HG03175 (cell line): Measurements from ENCODE around the gene AGXT.

Experiments used
- ATAC-seq: cut with Tn5 transposase; IDR thresholded peaks from one replicate; pipeline ENCODE4 v1.9.1; 2021; ENCODE audit warnings: mild to moderate bottlenecking, moderate library complexity; ENCODE audit not compliant: unreplicated experiment

The AGXT gene

DNA sequence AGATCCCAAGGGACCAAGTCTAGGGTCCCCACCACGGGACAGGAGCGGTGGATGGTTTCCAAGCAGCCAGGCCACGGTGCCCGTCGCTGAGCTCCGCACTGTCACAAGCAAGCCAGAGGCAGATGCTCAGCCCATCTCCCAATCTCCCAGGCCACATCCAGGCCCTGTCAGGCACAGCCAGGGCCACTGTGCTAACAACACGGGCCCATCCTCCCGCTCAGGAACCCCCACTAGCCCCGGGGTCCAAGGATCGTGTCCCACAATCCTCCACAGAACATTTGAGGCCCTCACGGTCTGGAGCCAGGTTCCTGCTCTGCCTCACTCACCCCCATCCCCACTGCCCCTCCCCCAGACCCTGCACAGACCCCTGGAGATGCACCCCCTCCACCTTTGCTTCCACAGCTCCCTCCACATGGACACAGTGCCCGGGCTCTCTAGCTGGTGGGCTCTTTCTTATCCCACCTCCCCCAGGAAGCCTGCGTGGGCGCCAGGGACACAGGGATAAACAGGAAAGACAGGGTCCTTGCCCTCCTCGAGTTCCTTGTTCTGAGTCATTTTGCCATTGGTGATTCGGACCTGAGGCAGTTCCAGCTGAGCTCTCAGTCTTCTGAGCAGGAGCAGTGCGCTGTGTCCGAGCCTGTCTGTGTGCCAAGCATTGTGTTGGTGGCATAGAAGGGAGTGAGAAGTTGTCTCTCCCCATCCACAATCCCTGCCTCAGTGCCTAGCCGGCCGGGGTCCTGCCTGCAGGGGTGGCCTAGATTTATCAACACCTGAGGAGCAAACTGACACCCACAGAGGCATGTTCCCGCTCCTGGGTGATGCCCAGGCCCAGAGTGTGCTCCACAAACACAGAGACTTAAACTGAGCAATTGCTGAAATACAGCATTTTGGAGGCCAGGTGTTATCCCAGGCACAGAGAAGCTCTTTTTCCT lies 44.5 kb downstream of the AGXT start:
- no peak for ATAC-seq

DNA sequence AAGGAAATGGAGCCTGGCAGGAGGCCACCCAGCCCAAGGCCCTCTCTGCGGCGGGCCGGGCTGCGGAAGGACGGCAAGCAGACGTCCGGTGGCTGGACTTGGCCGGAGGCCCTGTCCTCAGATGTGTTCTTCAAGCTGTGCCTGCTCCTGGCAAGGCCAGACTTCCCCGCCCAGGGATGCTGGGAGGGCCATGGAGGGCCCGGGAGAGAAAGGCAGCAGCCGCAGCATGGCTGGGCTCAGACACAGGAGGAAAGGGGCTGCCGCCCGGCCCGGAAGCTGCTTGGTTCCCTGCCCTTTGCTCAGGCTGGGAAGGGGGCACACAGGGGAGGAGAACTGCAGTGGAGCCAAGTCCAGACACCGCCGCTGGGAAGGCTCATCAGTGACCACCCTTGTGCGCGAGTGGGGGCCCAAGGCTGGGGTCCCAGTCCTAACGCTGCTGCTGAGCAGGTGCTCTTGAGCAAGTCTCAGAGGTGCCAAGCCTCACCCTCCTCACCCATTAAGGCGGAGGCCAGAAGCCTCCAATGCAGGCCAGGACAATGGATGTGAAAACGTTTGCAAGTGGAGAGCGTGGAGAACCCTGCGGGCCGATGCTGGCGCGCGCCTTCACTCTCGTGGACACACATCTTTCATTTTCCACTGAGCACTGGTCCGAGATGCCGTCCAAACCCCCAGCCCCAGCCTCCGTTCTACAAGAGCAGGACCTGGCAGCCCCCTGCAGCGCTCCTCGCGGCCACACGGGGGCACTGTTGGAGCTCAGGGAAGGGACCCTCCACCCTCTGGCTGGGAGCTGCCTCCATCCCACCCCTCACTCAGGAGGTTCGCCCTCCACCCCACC lies 45.4 kb downstream of the AGXT start:
- no peak for ATAC-seq

DNA sequence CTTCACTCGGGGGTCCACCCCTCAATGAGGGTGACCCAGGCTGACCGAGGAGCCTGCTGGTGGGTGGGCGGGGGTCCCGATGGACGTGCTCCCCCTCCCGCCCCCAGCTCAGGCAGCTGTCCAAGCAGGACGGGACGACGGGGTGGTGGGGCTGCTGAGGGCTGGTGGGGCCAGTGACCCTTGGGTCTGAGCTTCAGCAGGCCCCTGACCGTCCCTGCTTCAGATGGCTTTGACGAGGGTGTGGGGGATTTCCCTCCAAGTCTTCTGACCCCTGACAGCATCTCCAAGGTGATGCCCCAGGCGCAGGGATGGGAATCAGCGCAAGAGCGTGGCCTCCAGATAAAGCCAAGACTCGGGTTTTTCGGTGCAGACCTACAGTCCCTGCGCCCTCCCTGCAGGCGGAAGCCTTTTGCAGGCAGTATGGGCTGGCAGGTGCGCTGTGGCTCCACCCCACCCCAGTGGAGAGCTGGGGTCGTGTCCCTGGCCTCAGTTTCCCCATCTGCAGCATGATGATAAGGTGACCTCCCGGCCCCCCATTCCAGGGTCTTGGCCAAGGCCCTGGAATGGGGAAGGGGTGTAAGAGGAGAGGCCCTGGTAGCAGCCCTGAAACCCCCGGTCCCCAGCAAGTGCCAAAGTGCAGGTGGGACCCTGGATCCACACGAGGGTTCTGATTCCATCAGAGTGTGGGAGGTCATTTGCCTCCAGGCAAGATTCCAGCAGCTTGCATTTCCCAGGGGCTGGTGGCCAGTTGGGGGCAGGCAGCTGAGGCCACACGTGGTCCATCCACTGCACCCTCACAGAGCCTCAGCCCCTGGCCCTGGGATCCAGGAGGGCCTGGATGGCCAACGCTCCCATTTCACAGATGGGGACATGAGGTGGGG lies 46.3 kb downstream of the AGXT start:
- ATAC-seq, result no peak

DNA sequence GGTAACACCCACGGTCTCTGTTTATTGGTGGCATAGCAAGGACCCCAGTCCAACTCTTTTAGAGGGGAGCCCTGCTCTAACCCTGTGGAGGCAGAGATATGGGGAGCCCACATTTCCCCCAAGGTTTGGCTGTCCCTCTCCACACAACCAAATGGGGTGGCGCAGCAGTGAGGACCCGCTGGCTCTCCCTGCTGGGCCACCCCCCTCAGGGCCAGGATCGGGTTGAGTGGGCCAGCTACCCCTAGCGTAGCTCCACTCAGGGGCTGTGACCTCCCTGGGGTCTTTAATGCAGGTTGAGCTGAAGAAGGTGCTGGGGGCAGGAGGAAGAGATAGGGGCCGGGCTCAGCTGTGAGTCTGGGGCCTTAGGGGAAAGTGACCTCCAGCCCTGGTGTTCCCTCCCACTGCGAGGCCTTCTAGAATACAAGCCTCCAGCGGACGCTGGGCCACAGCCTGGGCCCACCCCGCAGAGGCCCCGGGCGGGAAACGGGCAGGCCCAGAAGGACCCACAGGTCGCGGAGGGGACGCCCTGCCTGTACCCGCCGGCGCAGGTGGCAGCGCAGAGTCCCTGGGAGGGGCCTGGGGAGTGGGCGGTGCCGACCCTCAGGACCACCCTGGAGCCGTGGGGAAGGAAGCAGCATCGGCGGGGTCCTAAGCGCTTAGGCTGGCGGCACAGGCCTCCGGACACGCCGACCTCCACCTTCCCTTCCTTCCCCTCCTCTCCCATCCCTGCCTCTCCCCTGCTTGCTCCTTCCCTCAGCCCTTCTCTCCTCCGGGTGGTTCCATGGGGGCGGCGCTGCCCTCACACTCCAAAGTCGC lies 47.1 kb downstream of the AGXT start:
- ATAC-seq, result no peak

DNA sequence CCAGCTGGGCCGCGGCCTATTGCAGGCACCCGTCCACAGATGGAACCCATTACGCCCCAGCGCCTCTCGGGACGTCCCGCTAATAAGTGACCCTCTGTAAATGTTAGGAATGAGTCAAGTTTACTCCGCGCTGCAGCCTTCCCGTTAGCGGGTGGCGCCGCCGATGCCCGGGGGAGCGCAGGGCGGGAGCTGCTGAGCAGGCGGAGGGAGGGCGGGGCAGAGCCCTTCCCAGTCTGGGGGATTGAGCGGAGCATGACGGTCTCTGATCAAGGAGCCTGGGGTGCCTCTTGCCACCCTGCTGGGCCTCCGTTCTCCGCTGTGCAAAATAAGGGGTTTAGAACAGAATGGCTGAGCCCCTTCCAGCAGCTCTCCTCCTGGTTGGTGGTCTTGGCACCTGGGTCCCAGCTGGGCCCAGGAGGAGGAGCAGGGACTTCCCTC lies 48.0 kb downstream of the AGXT start:
- no peak for ATAC-seq

DNA sequence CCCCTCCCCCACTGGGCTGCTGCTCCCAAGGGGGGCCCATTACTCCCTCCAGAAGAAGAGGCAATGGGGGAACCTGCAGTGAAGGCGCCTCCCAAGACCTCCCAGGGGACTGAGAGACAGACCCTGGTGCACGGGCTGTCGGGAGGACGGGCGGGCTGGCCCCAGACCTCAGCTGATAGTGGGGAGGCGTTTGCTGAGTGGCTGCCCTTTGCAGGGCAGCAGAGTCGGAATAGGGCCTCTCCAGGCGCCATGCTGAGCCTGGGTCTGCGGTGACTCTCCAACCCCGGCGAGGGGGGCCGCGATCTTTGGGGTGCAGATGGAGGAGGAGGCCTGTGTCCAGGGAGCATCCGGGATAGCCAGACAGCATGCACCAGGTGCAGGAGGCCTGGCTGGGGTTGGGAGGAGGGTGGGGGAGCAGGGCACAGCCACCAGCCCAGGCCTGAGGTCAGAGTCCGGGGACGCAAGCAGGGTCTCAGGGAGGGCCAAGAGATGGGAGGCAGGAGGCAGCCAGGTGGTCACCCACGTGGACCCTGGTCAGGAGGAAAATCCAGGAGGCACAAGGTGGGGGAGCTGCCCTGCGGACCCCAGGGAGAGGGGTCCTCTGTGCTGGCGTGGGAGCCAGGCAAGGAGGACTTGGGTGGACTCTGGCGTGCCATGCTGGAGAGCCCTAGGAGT lies 48.5 kb downstream of the AGXT start:
- ATAC-seq, result no peak

DNA sequence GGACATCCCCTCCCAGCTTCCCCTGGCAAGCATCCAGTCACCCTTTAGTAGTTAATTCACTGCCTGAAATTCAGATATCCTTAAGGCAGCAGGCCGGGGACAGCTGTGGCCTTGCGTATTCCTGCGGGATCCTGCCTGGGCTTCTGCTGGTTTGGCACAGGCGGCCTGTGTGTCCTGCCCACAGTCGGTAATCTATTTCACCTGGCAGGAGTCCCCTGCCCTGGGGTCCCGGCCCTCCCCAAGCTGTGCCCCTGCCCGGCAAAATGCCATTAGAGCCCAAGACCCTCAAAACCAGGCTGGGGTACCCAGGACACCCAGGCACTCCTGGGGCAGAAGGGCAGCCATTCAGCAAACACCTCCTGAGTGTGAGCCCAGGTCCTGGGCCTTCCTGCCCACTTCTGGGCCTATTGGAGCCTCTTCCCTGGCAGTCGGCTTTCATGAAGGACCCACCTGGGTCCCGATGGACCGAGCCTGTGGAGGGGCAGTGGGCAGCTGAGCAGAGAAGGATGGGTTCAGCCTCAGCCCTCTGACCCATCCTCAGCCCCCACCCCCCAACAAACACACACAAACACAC lies 49.1 kb downstream of the AGXT start:
- no peak for ATAC-seq

DNA sequence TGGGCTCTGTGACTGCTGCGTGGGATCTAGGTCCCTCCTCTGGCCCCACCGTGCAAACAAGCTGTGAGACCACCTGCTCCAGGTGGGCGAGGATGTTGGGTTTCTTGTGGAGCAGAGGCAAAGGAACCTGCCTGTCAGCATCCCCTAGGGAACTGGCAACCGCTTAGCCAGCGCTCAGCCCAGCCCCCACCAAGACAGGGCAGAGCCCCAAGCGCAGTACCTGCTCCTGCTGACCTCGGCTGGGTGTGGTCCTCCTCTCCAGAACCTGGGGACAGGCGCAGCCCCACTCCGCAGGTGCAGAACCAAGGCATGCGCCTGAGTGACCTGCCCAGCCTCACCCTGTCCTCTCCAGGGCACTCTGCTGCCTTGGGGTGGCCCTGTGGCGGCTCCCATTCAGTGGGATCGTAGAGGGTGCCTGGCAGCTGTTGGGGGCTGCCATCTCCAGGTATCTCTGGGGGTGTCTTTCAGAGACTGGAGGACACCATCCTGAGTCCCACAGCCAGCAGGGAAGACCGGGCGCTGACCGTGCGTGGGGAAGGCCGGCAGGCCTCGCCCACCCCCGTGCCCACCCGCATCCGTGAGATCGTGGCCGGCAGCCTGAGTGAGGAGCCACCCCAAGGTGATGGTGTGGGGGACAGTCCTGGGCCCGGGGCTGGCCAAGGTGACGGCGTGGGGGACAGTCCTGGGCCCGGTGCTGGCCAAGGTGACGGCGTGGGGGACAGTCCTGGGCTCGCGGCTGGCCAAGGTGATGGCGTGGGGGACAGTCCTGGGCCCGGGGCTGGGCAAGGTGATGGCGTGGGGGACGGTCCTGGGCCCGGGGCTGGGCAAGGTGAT lies 49.9 kb downstream of the AGXT start:
- ATAC-seq, result no peak

DNA sequence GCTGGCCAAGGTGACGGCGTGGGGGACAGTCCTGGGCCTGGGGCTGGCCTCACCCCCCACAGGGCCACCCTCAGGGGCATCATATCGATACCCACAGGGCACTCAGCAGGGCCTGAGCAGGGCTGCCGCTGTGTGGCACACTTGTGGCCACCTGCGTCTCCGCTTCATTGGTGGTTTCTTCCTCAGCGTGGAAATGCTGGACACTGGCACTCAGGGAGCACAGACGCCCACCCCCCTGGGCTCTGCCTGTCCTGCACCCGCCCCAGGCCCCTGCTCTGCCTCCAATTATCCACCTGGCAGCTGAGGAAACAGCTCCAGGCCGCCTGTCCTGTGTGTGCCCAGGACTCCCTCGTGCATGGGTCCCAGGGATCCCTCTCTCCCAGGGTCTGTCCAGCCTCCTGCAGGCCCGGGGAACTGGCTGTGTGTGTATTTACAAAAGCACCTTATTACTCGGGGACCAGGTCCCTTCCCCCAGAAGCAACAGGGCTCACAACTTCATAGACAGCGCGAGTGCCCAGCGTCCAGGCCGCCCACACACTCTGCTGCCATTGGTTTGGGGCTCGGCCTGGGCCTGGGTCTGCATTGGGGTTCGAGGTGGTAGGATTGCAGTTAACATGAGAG lies 50.6 kb downstream of the AGXT start:
- ATAC-seq, result no peak

DNA sequence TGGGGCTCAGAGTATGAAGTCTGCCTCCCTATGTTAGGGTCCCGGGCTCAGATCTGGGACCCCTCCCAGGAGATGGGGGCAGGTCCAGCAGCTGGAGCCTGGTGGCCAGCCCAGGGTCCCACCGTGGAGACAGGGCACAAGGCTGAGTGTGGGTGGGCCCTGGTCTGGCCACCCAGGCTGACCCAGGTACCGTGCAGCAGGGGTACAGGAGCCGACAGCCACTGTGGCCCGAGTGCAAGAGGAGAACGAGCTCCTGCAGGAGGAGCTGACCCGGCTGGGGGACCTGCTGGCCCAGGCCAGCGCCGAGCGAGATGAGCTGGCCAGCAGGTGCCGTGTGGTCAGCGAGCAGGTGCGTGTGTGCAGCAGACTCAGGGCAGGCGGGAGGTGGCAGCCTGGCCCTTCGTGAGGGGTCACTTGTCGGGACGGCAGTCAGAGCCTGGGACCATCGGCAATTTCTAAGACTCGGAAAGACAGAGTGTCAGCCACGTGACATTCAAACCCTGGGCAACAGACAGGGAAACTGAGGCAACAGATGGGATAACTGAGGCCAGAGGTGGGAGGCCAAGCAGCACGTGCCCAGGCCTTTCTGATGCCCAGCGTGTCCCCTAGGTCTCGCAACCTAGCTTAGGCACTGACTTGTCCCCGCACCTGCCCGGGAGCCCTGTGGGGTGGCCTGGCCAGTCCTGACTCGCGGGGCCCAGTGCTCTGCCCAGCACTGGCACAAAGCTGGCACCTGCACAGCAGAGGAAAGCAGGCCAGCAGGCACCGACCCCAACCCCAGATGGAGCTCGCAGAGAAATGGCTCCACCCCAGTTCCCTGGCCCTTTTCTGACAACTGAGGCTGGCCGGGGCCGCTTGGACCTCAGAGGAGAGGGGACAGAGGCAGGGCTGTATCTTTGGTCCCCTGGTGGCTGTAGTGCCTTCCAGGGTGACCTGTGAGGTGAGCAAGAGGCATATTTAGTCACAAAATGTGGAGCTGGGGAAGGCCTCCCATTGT lies 51.5 kb downstream of the AGXT start:
- no peak for ATAC-seq

DNA sequence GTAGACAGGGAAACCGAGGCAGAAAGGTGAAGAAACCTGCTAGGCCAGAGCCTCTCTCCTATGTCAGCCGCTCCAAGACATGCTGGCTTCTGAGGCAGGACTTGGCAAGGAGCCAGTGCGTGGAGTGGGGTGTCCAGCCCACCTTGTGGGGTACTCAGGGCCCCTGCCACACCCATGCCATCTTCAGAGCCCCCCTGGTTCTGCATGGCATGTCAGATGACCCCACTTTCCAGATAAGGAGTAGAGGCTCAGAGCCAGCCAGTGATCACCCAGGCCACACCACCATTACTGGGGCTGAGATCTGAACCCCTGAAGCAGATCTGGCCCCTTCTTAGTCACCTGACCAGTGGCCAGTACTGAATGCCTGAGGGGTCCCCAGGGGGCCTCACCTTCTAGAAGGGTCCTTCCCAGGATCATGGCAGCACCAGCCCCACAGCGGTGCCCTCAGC lies 52.2 kb downstream of the AGXT start:
- no peak for ATAC-seq

DNA sequence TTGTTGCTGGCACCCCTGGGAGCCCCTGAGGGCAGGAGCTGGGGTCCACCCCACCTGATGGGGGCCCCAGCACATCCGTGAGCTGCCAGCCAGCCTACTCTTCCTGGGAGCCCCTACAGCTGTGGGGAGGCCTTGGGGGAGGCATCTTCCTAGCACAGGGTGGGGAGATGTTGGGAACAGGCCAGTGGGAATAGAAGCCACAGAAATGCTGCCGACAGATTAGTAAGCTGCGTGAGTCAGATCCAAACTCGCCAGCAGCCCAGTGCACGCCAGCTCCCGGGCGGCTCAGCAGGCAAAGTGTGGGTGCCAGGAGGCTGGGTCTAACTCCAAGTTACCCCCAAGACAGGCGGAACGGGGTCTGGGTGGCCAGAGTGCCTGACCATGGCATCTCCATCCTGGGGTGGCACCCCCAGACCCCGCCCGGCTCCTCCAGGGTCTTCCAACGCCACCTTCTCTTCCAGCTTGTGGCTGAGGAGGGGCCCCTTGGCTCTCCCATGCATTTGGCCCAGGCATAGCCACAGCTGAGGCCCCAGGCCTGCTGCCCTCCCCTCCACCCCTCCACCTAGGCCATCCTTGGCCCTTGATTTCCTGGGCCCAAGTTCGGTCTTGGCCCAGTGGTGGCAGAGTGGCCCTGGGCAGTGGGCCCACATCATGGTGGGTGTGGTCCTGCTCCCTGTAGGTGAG lies 52.8 kb downstream of the AGXT start:
- ATAC-seq, result no peak

DNA sequence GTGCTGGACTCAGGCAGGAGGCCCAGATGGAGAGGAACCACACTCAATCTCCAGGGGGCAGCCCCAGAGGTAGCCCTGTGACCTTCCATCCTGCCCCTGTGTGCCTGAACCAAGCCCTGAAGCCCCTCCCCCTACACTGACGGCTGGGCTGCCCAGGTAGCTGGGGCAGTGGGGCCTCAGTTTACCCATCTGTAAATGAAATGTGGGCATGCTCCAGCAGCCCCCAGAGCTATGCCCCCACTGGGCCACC lies 53.3 kb downstream of the AGXT start:
- ATAC-seq, result no peak

DNA sequence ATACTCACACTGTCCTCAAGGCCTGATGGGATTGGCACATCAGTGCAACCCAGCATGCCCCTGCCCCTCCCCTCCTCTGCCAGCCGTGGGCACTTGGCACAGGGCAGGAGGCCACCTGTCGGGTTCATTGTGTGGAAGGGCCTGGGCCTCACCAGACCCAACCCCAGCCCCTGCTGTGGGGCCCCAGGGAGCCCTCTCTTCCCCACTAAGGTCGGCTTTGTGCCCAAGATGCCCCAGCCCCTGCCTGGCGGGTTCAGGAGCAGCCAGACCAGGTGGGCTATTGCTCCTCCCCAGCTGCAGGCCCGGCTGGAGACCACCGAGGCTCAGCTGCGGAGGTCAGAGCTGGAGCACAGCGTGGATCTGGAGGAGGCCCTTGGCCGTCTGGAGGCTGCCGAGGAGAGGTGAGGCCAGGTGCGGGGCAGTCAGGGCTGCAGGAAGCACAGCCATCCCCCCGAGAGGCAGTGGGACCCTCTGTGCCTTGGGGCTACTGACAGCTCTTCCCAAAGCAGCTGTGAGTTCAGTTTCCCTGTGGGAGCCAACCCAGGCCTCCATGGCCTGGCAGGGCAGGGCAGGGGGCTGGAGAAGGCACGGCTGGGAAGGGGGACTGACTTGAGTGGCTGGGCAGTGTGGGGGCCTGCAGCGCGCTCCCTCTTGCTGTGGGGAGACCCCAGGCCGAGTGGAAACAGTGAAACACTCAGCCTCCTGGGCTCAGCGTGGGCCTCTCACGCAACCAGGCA lies 53.8 kb downstream of the AGXT start:
- no peak for ATAC-seq

DNA sequence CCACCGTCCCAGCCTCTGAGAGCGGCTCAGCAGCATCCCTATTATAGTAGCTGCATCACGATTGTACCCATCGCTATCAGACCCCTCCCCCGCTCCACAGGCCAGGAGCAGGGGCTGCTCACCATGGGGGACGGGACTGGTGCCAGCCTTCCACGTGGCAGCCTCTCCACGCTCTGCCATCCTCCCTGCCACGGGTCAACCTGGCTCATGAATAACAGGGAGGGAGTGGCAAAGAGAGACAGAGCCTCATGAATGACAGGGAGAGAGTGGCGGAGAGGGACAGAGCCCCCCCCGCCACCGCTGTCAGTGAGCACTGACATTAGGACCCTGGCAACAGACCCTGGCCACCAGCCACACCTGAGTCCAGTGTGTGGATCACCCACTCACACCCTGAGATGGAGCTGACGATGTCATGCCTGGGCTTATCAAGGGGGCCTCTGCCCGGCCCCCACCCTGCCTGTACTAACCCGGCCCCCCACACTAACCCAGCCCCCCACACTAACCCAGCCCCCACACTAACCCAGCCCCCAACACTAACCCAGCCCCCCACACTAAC lies 54.4 kb downstream of the AGXT start:
- ATAC-seq, result no peak
